NCI-H226 (cell line): Measurements from ENCODE around the gene TTC33.
A peak's percentile ranks its signal among the peaks of the same experiment; 100 is the strongest.
"Not testable (repeated sequence)": the region's sequence is repeated elsewhere in the genome, so short reads cannot be mapped to it uniquely, and the experiment has no call there.

Experiments used
- DNase-seq: peaks from one replicate; pipeline ENCODE4 v3.0.0-alpha.2; 2015

TTC33 gene, protein sequence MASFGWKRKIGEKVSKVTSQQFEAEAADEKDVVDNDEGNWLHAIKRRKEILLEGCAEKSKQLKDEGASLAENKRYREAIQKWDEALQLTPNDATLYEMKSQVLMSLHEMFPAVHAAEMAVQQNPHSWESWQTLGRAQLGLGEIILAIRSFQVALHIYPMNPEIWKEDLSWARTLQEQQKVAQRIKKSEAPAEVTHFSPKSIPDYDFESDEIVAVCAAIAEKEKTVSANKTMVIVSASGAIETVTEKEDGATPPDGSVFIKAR

DNA sequence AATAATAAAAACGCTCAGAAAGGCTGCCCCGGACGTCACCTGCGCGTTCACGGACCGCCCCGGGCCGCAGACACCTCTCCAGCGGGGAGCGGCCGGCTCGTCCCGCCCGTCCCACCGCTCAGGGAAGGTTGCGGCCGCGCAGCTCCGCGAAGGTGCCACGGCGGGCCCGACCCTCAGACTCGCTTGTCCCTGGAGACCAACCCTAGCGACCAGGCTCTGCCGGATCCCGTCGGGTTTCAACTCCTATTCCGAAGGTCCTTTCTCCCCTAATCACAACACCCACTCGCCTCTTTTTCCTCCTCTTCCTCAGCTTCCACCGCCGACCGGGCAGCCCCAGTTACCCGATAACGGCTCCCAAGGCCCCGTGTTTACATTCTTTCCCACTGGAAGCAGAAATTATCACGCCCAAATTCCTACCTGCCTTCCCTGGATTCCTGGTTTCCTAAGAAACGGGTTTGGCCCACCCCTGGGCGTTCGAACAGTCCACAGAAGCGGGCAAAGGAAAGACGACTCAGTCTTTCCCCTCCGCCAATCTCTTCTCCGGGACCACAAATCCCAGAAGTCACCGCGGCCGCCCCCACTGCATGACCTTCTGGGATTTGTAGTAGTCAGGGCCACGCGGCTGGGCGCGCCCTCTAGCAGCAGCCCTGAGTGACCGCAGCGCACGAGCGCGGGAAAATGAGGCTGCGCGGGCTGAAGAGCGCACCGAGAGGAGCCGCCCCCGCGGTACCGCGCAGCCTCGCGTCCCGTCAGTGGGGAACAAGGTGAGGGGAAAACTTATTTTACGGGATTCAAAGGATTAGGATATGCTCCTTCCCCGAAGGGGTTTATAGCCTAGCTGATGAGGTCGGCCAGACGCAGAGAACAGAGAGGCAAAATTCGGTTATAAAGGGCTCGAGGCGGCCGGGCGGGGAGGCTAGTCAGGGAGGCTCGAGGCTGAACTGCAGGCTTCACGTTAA lies at the start of gene TTC33:
TSS of gene TTC33 (minus strand) at position 555 of the 959 bp plus-strand sequence. CDS start 8,943 bp downstream, outside the sequence.
- peak; percentile 96 for DNase-seq

DNA sequence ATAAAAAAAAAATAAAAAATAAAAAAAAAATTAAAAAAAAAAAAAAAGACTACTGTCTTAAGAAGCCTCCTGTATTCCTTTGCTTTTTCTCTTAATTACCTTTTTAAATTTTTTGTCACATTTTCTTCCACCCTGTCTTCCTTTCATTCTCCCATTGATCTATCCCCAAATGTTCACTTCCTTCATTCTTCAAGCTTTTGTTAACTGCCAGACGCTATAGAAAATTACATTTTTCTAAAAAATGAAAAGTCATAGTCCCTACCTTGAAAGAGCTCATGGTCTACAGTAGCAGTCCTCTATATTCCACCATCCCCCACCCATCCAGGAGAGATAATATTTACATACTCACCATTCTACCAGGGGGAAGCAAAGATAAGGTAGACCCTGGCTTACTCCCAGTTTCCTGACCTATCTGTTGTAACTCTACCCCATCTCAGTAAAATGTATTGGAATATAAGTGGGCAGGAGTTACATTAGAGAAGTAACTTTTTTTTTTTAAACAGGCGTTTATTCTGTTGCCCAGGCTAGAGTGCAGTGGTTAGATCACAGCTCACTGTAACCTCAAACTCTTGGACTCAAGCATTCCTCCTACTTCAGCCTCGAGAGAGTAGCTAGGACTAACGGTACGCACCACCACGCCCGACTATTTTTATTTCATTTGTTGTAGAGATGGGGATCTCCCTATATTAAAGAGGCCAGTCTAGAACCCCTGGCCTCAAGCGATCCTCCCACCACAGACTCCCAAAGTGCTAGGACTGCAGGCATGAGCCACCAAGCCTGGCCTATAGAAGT lies 46.2 kb upstream of the TTC33 start:
- no peak for DNase-seq

DNA sequence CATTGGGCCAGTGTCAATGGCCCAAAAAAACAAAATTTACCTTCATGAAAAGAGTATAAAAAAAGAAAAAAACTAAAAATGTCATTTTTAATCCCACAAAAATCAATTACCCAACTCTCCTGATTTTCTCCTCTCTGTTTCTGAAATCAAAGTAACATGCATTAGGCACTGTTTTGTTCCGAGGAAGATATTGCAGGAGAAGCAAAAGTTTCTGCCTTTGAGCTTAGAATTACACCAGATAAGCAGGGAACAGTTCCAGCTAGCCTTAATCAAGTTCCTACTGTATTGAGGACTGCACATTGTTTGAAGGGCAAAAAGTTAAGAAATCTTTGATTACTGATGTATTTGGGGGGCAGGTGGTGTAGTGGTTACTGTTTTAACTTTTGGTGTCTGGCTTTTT lies 43.5 kb upstream of the TTC33 start:
- no peak for DNase-seq

DNA sequence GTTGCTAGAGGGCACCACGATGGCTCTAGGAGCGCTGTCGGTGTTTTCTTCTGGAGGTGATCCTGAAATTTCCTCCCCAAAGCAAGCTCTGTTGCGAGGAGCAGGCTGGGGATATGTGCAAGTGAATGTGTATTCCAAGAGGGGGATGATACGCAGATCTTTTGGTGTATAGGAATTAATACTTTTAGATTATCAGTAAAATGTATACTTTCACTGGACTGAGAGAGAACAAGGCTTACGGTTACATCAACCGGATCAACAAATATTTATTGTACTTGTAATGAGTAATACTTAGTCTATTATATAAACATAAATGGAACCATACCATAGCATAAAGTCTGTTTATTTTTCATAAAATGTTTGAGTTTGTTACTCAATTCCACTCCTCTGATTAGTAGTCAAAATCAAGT lies 43.0 kb upstream of the TTC33 start:
- DNase-seq, result peak; percentile 43

DNA sequence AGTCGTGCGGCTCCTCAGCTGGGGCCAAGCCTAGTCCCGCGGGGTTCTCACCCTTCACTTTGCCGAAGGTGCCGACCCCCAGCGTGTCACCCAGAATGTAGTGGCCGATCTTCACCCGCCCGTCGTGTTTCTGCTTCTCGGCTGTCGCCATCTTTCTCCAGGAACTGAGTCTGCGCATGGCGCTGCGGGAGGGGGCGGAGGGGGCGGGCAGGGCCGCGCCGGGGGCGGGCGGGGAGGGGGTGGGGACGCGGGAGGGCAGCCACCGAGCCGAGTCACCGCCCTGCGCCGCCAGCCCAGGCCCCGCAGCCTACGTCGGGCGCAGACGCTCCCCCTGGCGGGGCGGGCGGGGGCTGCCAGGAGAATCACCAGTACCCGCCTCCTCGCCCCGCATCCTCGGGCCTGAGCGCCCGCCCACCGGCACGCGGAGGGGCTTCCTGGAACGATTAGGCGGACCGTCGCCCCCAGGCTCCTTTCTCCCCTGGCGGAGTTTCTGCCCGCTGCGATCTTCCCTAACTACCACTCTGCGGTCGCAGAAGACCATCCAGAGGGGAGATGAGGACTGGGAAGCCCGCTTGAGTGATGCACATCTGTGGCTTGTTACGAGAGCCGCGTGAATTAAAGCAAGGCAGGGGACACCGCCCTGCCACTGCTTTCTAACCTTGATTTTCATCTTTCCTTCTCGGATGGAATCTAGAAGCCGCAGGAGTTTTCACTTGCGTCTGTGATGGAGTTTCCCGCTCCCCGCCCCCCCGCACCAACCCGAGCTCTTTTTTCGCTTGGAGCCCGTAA lies 42.4 kb upstream of the TTC33 start, which contains the start of gene PRKAA1:
TSS of gene PRKAA1 (minus strand) at position 363 of the 789 bp plus-strand sequence. CDS start at position 178, 185 bp downstream.
- peak; percentile 71 for DNase-seq

DNA sequence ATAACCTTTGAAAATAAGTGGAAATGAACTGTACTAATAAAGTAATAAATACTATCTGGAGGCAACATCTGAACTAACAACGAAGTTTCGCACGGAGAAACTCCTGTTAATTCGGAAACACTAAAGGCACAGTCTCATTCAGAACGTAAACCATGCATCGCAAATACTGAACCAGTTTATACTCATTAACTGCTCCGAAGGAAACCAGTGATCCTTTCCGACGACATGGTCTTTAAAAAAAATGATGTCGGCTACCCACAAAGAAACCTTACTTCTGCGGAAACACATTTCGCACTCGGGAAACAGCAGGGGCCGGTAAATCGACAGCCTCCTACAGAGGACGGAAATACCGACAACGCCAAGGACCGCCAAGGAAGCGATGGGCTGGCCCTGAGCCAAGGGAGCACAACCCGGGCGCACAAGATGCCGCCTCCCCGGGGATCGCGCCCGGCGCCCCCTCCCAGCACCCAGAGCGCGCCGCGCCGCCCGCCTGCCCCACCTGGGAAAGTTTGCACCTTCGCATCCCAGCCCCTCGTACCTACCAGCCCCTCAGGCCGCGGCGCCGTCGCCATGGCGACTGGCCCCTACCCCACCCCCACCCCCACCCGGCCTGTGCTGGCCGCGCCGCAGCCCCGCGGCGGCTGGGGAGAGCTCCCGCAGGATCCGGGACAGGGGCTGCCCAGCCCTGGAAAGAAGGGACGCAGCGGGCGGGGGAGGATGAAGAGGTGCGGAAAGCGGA lies 41.7 kb upstream of the TTC33 start:
- DNase-seq, result peak; percentile 41

DNA sequence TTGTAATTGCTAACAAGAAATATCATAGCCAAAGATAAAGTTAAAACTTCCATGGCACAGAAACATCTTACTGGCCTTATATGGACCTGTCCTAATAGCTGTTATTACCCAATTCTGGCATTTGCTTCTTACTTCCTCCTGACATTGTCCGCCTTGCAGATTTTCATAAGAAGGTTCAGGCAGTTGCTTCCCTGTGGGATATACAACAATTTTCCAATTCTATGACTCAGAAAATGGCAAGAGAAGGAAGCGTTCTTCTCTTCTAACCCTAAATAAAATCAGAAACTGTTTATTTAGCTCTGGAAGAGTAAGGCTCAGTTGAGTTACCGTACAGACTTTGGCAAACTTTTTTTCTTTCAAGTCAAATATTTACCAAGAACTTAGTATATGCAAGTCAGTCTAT lies 40.7 kb upstream of the TTC33 start:
- DNase-seq, result no peak

DNA sequence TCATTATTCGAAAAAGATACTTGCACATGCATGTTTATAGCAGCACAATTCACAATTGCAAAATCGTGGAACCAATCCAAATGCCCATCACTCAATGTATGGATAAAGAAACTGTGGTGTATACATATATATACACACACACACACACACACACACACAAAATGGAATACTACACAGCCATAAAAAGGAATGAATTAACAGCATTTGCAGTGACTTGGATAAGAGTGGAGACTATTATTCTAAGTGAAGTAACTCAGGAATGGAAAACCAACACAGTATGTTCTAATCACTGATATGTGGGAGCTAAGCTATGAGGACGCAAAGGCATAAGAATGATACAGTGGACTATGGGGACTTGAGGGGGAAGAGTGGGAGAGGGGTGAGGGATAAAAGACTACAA lies 39.1 kb upstream of the TTC33 start:
- DNase-seq, result not testable (repeated sequence)

DNA sequence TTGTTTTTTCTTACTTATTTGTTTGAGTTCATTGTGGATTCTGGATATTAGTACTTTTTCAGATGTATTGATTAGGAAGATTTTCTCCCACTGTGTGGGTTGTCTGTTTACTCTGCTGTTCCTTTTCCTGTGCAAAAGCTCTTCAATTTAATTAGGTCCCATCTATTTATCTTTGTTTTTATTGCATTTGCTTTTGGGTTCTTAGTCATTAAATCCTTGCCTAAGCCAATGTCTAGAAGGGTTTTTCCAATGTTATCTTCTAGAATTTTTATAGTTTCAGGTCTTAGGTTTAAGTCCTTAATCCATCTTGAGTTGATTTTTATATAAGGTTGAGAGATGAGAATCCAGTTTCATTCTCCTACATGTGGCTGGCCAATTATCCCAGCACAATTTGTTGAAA lies 38.6 kb upstream of the TTC33 start:
- not testable (repeated sequence) for DNase-seq

DNA sequence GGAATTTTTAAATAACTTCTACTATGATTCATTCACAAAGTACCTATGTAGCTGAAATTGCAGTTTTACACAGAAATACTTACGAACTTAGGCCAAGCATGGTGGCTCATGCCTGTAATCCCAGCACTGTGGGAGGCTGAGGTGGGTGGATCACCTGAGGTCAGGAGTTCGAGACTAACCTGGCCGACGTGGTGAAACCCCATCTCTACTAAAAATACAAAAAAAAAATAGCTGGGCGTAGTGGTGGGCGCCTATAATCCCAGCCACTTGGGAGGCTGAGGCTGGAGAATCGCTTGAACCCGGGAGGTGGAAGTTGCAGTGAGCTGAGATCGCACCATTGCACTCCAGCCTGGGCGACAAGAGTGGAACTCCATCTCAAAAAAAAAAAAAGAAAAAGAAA lies 36.9 kb upstream of the TTC33 start:
- DNase-seq, result not testable (repeated sequence)

DNA sequence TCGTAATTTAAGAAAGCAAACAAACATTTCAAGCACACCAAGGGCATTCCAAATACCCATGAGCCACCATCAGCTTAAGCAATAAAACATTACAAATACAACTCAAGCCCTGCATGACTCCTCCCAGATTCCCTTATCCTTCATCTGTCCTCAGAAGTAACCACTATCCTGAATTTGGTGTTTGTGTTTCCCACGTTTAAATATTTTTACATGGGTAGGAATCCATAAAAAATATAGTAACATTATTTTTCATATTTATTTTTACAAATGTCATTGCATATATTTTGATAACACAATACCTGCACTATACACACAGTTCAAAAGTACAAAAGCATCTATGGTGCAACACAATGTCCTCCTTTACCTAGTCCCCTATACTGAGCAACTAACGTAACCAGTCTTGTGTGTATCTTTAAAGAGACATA lies 36.0 kb upstream of the TTC33 start:
- no peak for DNase-seq

DNA sequence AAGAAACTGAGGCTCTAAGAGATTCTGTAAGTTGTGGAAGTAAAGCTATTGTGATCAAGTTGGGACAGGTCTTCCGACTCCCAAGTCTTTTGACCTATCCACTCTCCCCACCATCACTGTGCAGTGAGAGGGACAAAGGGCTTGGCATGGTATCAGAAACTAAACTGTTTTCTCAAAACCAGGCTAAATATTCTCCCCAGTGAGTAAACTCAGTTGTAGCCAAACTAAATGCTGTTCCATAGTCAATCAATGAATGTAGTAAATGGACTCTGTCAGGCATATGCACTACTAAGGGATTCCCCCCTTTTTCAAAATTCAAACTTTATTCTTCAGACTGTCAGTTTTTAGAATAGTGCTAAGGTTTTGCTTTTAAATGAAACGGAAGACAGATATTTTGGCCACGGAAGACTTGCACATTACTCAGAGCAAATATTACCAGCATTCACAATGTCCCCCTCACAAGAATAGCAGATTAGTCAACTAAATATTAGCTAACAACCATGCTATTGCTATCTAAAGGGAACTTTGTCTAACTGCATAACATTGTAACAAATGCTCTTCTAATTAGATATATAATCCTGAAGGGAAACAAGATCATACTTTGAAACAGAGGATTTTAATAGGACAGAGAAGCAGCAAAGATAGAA lies 35.3 kb upstream of the TTC33 start:
- no peak for DNase-seq

DNA sequence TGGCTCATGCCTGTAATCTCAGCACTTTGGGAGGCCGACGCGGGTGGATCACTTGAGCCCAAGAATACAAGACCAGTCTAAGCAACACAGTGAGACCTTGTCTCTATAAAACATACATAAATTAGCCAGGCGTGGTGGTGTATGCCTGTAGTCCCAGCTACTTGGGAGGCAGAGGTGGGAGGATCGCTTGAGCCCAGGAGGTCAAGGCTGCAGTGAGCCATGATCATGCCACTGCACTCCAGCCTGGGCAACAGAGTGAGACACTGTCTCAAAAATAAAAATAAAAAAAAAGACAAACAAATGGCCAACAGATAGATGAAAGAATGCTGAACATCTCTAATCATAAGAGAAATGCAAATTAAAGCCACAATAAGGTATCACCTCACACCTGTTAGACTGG lies 33.2 kb upstream of the TTC33 start:
- DNase-seq, result not testable (repeated sequence)

DNA sequence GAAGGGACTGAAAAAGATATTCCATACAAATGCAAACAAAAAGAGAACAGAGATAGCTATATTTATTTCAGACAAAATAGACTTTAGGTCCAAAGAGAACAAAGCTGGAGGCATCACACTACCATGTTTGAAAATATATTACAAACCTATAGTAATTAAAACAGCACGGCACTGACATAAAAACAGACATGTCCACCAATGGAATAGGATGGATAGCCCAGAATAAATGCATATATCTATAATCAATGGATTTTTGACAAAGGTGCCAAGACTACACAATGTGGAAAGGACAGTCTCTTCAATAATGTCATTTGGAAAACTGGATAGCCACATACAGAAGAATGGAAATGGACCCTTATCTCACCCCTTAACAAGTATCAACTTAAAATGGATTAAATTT lies 32.2 kb upstream of the TTC33 start:
- no peak for DNase-seq

DNA sequence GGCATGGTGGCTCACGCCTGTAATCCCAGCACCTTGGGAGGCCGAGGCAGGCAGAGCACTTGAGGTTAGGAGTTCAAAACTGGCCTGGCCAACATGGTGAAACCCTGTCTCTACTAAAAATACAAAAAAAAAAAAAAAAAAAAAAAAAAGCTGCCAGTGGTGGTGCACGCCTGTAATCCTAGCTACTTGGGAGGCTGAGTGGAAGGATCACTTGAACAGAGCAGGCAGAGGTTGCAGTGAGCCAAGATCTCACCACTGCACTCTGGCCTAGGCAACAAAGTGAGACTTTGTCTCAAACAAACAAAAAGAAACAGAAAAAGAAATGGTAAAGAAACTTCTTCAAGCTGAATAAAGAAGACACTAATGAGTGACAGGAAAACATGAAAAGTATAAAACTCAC lies 30.9 kb upstream of the TTC33 start:
- not testable (repeated sequence) for DNase-seq

DNA sequence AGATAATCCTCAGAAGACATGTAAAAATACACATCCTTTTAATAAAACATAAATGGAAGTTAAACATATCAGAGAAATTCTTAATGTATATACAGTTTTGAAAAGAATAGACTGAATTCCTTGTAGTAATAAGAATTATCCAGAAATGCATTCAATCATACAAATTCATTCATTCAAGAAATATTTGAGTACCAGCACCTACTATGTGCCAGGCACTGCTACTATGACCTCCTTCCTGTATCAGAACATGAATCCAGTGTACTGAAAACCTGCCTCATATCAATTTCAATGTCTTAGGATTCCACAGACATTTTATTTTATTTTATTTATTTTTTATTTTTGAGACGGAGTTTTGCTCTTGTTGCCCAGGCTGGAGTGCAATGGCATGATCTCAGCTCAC lies 29.2 kb upstream of the TTC33 start:
- DNase-seq, result no peak

DNA sequence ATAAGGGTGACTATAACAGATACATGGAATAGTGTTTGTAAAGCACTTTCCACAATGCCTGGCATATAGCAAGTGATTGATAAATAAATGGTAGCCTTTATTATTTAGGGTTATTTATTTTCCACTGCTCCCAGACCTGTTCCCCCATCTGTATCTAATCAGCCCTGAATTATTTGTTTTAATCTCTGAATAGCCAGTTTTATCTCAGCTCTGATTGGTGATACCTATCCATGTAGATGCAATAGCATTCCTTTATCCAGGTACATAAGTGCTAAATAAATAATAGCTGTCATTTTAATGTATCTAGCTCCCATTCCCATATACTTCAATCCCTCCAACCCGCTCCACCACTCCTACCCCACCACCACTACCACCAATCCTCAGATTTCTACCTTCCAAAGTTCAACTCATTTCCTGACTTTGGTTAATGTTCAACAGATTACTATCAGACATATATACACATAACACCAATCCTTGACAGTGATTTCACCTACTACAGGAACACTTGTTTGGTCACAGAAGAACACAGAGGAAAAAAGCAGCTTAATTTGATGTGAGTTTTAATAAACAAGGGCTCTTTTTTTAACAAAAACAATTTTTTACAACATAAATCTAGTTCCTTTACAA lies 28.4 kb upstream of the TTC33 start:
- no peak for DNase-seq

DNA sequence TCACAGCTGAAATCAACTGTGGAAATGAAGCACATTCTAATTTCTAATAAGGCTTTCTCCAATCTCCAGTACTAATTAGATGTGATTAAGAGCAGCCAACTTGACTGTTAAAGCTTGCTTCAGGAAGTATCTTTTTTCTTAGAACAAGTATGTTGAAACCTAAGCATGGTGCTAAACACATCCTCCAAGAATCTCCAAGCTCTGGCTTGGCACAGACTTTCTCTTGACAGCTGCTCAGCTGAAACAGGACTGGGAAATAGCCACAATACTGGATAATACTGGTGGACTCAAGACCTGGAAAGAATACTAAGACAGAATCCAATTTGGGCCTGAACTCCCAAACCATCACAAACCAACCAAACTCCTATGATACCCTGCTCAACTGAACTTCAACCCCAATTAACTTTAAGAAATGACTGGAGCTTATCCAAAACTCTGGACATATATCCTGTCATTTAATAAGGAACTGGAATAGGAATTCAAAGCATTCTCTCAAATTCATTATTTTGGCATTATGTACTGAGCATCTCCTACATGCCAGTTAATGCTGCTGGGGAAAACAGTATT lies 26.2 kb upstream of the TTC33 start:
- peak; percentile 49 for DNase-seq

DNA sequence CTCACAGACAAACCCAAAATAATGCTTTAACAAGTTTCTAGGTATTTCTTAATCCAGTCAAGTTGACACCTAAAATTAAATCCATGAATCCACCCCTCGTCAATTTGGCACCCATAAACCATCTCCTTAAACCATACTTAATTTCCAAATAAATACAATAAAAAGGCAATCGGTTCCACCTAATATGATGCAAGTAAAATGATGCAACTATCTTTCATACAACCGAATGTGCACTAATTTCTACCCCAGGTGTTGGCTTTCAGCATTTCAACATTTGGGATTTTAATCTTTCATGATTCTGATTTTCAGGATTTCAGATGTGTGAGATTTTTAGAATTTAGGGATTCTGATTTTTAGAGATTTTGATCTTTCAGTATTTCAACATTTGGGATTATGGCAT lies 25.1 kb upstream of the TTC33 start:
- no peak for DNase-seq

DNA sequence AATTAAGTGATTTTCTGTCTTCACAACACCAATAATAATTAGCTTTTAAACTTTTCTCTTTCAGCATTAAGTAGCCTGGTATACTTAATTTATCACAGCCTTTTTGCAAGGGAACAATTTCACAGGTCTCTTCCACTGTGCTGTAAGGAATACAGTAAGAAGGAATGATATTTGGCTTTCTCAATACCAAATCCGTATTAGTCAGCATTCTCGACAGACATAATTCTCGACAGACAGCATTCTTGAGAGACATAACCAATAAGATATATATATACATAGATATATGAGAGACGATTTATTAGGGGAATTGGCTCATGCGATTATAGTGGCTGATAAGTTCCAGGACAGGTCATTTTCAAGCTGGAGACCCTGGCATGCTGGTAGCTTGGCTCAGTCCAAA lies 24.4 kb upstream of the TTC33 start:
- no peak for DNase-seq
